Spleen (tissue), 11 donors: Measurements from ENCODE around the gene DLG5. TPM values are rescaled to one million over a fixed set of nuclear protein-coding genes. Genes with fewer than 3 reads are reported as not detected.

ENCODE experiments used
- DNase-seq: peaks from one replicate; pipeline ENCODE4 v3.0.0-alpha.2; 2020
- H3K27ac ChIP-seq, 8 donors: fragments of 200-600 bp; sonication (generic) in 7 of 8; 1 replicate in 4 of 8; 2 replicates in 4 of 8; pipeline versions ENCODE4 v1.5.0 to v1.8.0; 2016 to 2021; ENCODE audit warnings: inconsistent platforms in 4 of 8, mild to moderate bottlenecking in 4 of 8, moderate library complexity in 1 of 8
- H3K27me3 ChIP-seq, 7 donors: fragments of 200-600 bp; sonication (generic) in 6 of 7; replicated peaks in 1 of 7; 1 replicate in 4 of 7; 2 replicates in 3 of 7; pipeline versions ENCODE4 v1.5.0 to v1.8.0; 2016 to 2021; ENCODE audit warnings: inconsistent platforms in 3 of 7, mild to moderate bottlenecking in 1 of 7
- H3K36me3 ChIP-seq, 6 donors: fragments of 200-600 bp; sonication (generic) in 5 of 6; 1 replicate in 4 of 6; 2 replicates in 2 of 6; pipeline versions ENCODE4 v1.5.0 to v1.8.0; 2016 to 2021; ENCODE audit warnings: inconsistent platforms in 2 of 6
- H3K4me1 ChIP-seq, 6 donors: fragments of 200-600 bp; sonication (generic) in 5 of 6; 1 replicate in 3 of 6; 2 replicates in 3 of 6; pipeline versions ENCODE4 v1.5.0 to v1.8.0; 2016 to 2021; ENCODE audit warnings: inconsistent platforms in 3 of 6
- H3K4me3 ChIP-seq, 8 donors: fragments of 200-600 bp; sonication (generic) in 7 of 8; 1 replicate in 4 of 8; 2 replicates in 4 of 8; pipeline versions ENCODE4 v1.5.0 to v1.8.0; 2016 to 2021; ENCODE audit warnings: inconsistent platforms in 4 of 8, mild to moderate bottlenecking in 4 of 8, moderate library complexity in 2 of 8
- H3K9me3 ChIP-seq, 8 donors: fragments of 200-600 bp; sonication (generic) in 7 of 8; 1 replicate in 4 of 8; 2 replicates in 4 of 8; pipeline versions ENCODE4 v1.5.0 to v1.8.0; 2016 to 2021; ENCODE audit warnings: inconsistent platforms in 4 of 8
- CTCF ChIP-seq, 11 experiments: fragments of 200-600 bp in 7 of 11; fragments of 450-650 bp in 4 of 11; sonication (generic) in 4 of 11; IDR thresholded peaks in 8 of 11; conservative IDR thresholded peaks in 3 of 11; 1 replicate in 7 of 11; 2 replicates in 4 of 11; pipeline versions ENCODE4 v1.4.0 to v1.8.0; 2016 to 2021; ENCODE audit warnings: antibody characterized with exemption in 11 of 11, inconsistent platforms in 4 of 11, mild to moderate bottlenecking in 1 of 11
- POLR2A ChIP-seq, 3 donors: fragments of 450-650 bp; IDR thresholded peaks; one replicate each; pipeline ENCODE4 v1.5.1; 2017; ENCODE audit warnings: antibody characterized with exemption in 3 of 3, mild to moderate bottlenecking in 1 of 3
- POLR2AphosphoS5 ChIP-seq, 3 donors: sonication (generic); formaldehyde crosslinking; IDR thresholded peaks; one replicate each; pipeline ENCODE4 v1.5.1; 2017; ENCODE audit warnings: antibody characterized with exemption in 3 of 3
- WGBS, 5 donors: extraction: QIAGEN DNeasy Blood & Tissue Kit in 3 of 5; methylation state at CpG; one replicate each; pipeline versions ENCODE4 v1.1.5 to v1.1.7; 2013 to 2018; 5-methylcytosine and 5-hydroxymethylcytosine counted together
- intact Hi-C: fragments of 100-400 bp; cut with DNase I; formaldehyde crosslinking; loops from one replicate; pipeline ENCODE4 v1.15.0; 2023; ENCODE audit warnings: low total_unique reads
- polyA plus RNA-seq, 3 donors: library from polyadenylated mRNA; stranded (reverse); fragments of 200-250 nt; gene quantifications; one replicate each; pipeline ENCODE4 v1.2.1, GENCODE V29; 2013
- total RNA-seq, 7 donors: library from RNA; depleted of rRNA in 3 of 7; stranded (reverse); fragments of >200 nt in 3 of 7; fragmentation: NEBNext Ultra II Directional in 4 of 7; extraction: Animal tissue kit (Norgen Biotek cat#: 25700) in 4 of 7; gene quantifications; one replicate each; pipeline versions ENCODE4 v1.1.0 to v1.2.1, GENCODE V29; 2016 to 2021
- donor health status: healthy with polysubstance abuse.
- donor health status: DM: no; HTN: no; CAD: no; lungs with moderate emphysema.
- donor health status: DM: no; HTN: no; CAD: no.
- donor health status: Bipolar disorder and iron deficiency.
- donor health status: healthy.
- donor health status: DM: no; HTN: no; CAD: no.
- donor health status: DM: yes; HTN: yes; CAD: no.

DLG5 gene
- total and polyA plus RNA-seq, 10 donors: 2.0 to 14.4 (median 8.8) TPM

- H3K4me1 ChIP-seq: peaks cover 0 to 26% (median 16%) of the 10 kb centered on the region in 6 donors
- TF ChIP-seq POLR2AphosphoS5 (IDR thresholded peaks at IDR 0.05) (no peak), POLR2A (IDR thresholded peaks at IDR 0.05) (no peak), CTCF (IDR thresholded peaks at IDR 0.05 in 8 of 11, conservative IDR thresholded peaks at IDR 0.05 in 3 of 11) (no peak)
- DNase-seq: no peak
- H3K36me3 ChIP-seq: peaks cover 0 to 49% (median 7%) of the 10 kb centered on the region in 6 donors
- no peaks in the 10 kb centered on the region for H3K9me3 ChIP-seq
- intact Hi-C loops: loop anchor here (10.0 kb wide), 1 partner anchor 119 kb away; no protein-coding TSS in a partner anchor
- no peak overlapping the region for H3K4me3 ChIP-seq
- no peaks in the 10 kb centered on the region for H3K27me3 ChIP-seq
- H3K27ac ChIP-seq: no peak overlapping the region
- WGBS, 5 donors: 96 to 99% (median 97%) methylated on average over 14 to 15 of the region's 15 CpGs
These were observed 92.8 kb downstream of the DLG5 start for GRCh38 chr10:77833792-77834191.

- TF ChIP-seq POLR2AphosphoS5 (IDR thresholded peaks at IDR 0.05) (no peak), POLR2A (IDR thresholded peaks at IDR 0.05) (no peak), CTCF (IDR thresholded peaks at IDR 0.05 in 8 of 11, conservative IDR thresholded peaks at IDR 0.05 in 3 of 11) (no peak)
- H3K9me3 ChIP-seq: no peaks in the 10 kb centered on the region
- H3K27me3 ChIP-seq: no peaks in the 10 kb centered on the region
- no peak overlapping the region for H3K27ac ChIP-seq
- no peak overlapping the region for H3K4me3 ChIP-seq
- DNase-seq: no peak
- intact Hi-C loops: loop anchor here (10.0 kb wide), 1 partner anchor 118 kb away; no protein-coding TSS in a partner anchor
- 88 to 94% (median 91%) methylated on average over 6 of the region's 6 CpGs for WGBS, 5 donors
- peaks cover 0 to 55% (median 7%) of the 10 kb centered on the region in 6 donors for H3K36me3 ChIP-seq
- H3K4me1 ChIP-seq: peaks cover 0 to 26% (median 16%) of the 10 kb centered on the region in 6 donors
These were observed 93.3 kb downstream of the DLG5 start for GRCh38 chr10:77833225-77833624.

- H3K27ac ChIP-seq: peak overlapping the region in 1 of 8 donors; percentile 13
- no peak for DNase-seq
- intact Hi-C loops: loop anchor here (10.0 kb wide), 1 partner anchor 117 kb away; no protein-coding TSS in a partner anchor
- no peaks in the 10 kb centered on the region for H3K27me3 ChIP-seq
- H3K4me3 ChIP-seq: no peak overlapping the region
- H3K9me3 ChIP-seq: no peaks in the 10 kb centered on the region
- H3K36me3 ChIP-seq: peaks cover 0 to 56% (median 7%) of the 10 kb centered on the region in 6 donors
- TF ChIP-seq POLR2AphosphoS5 (IDR thresholded peaks at IDR 0.05) (no peak), CTCF (IDR thresholded peaks at IDR 0.05 in 8 of 11, conservative IDR thresholded peaks at IDR 0.05 in 3 of 11) (no peak), POLR2A (IDR thresholded peaks at IDR 0.05) (no peak)
- peaks cover 0 to 21% (median 15%) of the 10 kb centered on the region in 6 donors for H3K4me1 ChIP-seq
- 55 to 82% (median 79%) methylated on average over 2 of the region's 2 CpGs for WGBS, 5 donors
These were observed 94.3 kb downstream of the DLG5 start for GRCh38 chr10:77832238-77832637.

- Histone ChIP-seq H3K4me3 (no peak overlapping the region), H3K9me3 (no peaks in the 10 kb centered on the region), H3K27me3 (no peaks in the 10 kb centered on the region), H3K27ac (no peak overlapping the region), H3K4me1 (no peaks in the 10 kb centered on the region), H3K36me3 (peaks cover 0 to 64% (median 7%) of the 10 kb centered on the region in 6 donors)
- intact Hi-C loops: no loop called here
- no peak for DNase-seq
- TF ChIP-seq POLR2A (IDR thresholded peaks at IDR 0.05) (no peak), POLR2AphosphoS5 (IDR thresholded peaks at IDR 0.05) (no peak), CTCF (IDR thresholded peaks at IDR 0.05 in 8 of 11, conservative IDR thresholded peaks at IDR 0.05 in 3 of 11) (no peak)
- WGBS, 5 donors: 89 to 96% (median 92%) methylated on average over 10 of the region's 10 CpGs
These were observed 97.2 kb downstream of the DLG5 start for GRCh38 chr10:77829356-77829755.
